Stimulated activated CD8-positive, alpha-beta memory T cell treated with anti-CD3 and anti-CD28 coated beads, Interleukin-7, amount 100 ng/mL, for 24 hours (primary cell): ENCODE data around the gene SLC17A2.

Experiments used
- DNase-seq: peaks from one replicate; pipeline ENCODE4 v3.0.0-alpha.2; 2020; ENCODE audit warnings: low read depth

SLC17A2 gene

GRCh38 chr6:25918083-25918683 lies 12.3 kb downstream of the SLC17A2 start:
- DNase-seq, result no peak

DNA sequence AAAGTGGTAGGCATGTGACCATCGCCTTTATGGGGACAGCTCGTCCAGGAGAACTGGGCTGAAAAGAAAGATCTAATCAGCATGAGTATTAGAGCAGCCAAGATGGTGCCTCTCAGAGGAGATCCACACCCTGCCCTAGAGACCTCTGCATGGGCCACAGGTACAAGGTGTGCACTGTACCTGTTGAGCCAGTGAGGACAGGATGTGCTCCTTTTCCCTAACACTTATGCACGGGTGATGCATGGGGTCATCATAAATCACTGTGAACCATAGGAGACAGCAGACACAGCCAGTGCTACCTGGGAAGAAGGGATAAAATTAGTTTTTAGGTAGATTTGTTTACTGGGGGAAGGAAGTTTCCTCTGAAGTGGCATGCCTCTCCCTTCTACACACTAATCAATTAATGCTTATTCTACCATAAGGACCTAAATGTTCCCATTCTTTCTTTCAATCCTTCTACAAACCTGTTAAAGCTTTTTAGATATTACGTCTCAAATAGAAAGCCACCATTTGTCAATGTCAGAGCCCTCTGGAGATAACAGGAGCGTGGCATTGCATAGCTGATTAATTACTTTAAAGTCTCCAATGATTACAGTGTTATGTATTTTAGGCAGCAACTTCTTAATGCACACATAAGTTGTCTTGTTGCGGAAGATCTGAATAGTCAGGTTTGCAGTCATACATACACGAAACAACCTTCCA lies 13.6 kb downstream of the SLC17A2 start:
- DNase-seq, result no peak

DNA sequence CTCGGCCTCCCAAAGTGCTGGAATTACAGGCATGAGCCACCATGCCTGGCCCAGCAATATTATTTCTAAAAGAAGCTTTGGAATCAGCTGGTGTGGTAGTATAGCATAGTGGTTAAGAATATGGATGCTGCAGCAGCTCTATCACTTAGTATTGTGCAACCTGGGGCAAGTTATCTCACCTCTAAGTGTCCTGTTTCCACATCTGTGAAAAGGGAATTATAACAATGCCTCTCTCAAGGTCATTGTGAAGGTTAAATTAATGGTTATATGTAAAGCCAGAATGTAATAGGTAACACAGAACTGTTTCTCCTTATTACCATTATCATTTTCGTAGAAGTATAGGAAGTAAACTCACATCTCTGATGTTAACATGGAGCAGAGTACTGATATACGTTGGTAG lies 14.2 kb downstream of the SLC17A2 start:
- DNase-seq, result no peak

DNA sequence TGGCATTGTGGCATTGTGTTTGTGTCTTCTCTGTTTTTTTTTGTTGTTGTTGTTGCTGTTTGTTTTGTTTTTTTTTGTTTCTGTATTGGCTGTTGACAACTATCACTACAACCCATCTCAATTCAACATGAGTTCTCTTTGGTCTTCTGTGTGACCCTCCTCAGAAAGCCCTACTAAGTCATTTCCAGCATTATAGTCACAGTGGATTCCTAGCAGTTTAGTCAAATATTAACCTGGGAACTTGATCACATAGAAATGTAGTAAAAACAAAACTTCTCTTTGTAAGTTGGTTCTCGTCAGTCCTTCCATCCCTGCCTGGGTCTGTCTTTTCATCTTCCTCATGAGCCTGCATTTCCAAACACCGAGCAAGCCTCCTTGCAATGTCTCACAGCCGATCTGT lies 16.8 kb downstream of the SLC17A2 start:
- no peak for DNase-seq

DNA sequence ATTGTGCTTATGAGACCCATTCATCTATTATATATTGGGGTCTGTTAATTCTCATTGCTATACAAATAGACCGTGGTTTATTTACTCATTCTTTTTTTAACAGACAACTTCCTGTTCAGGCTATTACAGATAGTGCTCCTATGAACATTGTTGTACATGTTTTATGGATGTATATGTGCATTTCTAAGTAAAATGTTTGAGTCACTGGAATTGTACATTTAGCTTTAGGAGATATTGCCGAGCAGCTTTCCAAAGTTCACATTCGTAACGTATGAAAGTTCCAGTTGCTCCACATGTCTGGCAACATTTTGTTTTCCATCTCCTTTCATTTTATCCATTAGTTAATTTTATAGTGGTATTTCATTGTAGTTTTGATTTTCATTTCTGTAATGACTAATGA lies 19.1 kb downstream of the SLC17A2 start:
- DNase-seq, result no peak

- no peak for DNase-seq
These were observed 22.9 kb downstream of the SLC17A2 start for GRCh38 chr6:25907475-25908014.

DNA sequence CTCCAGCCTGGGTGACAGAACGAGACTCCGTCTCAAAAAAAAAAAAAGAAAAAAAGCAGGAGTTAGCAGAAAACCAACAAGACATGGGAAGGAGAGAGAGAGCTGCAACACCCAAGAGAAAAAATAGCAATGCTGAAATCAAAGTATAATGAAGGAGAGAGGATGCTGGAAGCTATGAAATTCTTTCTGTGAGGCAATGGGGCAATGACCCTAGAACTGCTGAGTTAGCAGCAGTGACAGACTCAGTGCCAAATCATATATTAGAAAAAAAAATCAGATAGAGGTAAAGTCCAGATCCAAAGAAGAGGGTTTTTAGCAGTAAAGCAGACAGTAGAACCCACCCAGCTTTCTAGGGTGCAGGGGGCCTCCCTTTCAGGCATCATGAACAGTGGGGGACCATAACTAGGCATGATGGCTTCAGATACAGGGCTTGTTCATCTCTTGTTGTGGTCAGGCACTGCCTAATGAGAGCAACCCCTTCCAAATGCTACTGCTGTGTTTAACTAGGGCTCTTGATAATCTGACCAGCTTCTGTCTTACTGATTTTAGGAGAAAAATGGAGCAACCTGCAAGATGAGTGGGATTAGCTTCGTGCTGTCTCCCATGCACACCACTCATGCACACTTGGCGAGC lies 26.9 kb downstream of the SLC17A2 start:
- no peak for DNase-seq

DNA sequence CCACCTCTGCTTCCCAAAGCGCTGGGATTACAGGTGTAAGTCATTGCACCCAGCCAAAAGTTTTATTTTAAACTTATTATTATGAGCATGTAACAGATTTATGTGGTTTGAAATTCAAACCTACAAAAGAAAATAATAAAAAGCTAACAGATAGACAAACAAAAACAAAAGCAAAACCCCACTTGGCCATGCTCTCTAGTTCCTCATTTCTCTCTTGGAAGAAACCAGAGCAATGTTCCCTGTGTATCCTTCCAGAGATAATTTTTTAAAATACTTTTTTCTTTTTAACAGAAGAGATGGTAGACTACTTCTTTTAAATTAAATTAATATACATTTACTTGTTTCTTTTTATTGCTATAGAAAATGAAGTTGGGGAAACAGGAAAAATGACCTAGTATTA lies 28.4 kb downstream of the SLC17A2 start:
- DNase-seq, result no peak

- DNase-seq, result no peak
These were observed 29.6 kb downstream of the SLC17A2 start for GRCh38 chr6:25900843-25901242.

DNA sequence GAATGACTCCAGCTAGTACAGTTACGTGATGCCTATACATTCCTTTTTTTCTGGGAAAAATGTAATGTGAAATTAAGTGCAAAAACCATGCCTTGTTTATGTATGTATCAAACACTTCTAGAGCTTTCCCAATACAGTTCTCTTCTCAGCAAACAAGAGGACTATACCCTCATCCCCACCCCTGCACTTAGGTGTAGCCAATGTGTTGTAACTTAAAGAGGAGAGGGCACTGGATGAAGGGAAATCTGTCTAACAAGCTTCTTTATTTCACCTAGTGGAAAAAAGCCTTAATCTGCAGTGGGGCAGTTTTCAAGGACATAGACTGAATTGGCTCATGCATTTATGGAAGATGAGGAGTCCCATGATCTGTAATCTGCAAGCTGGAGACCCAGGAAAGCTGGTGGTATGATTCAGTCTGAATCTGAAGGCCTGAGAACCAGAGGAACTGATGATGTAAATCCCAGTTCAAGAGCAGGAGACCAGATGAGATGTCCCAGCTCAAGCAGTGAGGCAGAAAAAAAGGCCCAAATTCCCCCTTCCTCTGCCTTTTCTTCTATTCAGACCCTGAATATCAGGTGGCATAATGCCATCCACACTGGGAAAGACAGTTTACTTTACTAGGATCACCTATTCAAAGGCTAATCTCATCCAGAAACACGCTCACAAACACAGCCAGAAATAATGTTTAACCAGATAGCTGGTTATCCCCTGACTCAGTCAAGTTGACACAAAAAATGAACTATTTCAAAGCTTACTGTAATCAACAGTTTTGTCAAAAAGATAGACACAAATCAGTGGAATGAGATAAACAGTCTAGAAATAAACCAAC lies 30.7 kb downstream of the SLC17A2 start:
- no peak for DNase-seq

- DNase-seq, result no peak
These were observed 31.4 kb downstream of the SLC17A2 start for GRCh38 chr6:25899123-25899522.

GRCh38 chr6:25898289-25898977 lies 32.1 kb downstream of the SLC17A2 start:
- DNase-seq, result no peak

- DNase-seq, result no peak
These were observed 34.2 kb downstream of the SLC17A2 start for GRCh38 chr6:25896252-25896651.

DNA sequence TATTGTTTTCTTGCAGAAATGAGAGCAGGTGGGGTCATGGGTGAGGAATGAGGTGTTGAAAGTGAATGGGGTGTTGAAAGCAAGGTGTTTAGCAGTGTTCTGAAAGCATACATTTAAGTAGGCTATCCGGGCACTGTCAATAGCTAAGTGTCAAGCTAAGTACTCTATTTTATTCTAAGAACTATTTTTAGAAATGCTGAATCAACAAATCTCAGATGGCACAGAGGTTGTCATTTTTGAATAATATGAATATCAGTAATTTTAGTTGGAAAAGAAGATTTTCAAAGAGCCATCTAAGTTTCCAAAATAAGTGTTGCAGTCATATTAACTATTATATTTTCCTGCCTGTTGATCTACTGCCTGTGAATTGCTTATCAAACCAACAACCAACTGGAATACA lies 34.7 kb downstream of the SLC17A2 start:
- DNase-seq, result no peak

- no peak for DNase-seq
These were observed 36.7 kb downstream of the SLC17A2 start for GRCh38 chr6:25893778-25894177.

DNA sequence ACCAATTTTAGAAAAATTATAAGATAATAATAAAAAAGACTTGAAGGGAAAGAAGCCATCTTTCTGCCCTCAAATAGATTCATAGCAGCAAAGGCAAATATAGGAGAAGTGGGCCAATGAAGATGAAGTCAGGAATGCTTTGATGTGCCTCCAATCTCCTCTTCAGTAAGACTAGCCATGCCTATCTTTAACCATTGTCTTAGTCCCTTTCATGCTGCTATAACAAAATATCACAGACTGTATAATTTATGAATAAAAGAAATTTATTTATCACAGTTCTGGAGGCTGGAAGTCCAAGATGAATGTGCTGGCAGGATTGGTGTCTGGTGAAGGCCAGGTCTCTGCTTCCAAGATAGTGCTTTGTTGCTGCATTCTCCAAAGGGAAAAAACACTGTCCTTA lies 37.6 kb downstream of the SLC17A2 start:
- no peak for DNase-seq

GRCh38 chr6:25889877-25890853 lies 40.3 kb downstream of the SLC17A2 start:
- DNase-seq, result no peak

GRCh38 chr6:25888626-25889025 lies 41.9 kb downstream of the SLC17A2 start:
- no peak for DNase-seq

- DNase-seq, result no peak
These were observed 44.4 kb downstream of the SLC17A2 start for GRCh38 chr6:25886066-25886465.

- DNase-seq, result no peak
These were observed 46.5 kb downstream of the SLC17A2 start for GRCh38 chr6:25883991-25884390.

DNA sequence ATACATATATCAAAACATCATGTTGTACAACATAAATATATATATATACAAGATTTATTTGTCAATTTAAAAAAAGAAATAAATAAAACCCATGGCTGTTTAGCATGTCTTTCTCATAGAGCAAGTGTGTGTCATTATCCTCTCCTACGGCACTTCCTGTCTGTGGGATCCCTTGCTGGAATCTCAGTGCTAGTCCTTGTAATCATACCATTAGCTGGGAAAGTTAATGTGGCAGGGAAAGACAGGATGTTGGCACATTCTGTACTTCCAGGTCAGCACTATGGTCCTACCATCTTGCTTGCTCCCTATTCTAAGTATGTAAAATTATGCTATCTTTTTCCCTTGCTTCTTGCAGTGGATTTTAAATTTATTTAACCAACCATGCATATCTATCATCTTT lies 47.0 kb downstream of the SLC17A2 start:
- DNase-seq, result no peak
